ENCODE data around the gene EFCAB11. TPM values are rescaled to one million over a fixed set of nuclear protein-coding genes. Genes with fewer than 3 reads are reported as not detected.
A peak's percentile ranks its signal among the peaks of the same experiment; 100 is the strongest.

The EFCAB11 gene
- total RNA-seq, 1 donor from 2014 or later = 7.7 TPM

GRCh38 chr14:89810101-89810500 is 144.4 kb downstream of the EFCAB11 start:
- no peaks in the 10 kb centered on the region for H3K36me3 Mint-ChIP-seq (ENCODE audit: low read depth)
- no peak overlapping the region for H3K27ac Mint-ChIP-seq (ENCODE audit: unreplicated experiment)
- peaks cover 3% of the 10 kb centered on the region for H3K9me3 Mint-ChIP-seq (ENCODE audit: low read depth)
- DNase-seq (ENCODE audit: low spot score) = no peak
- no peak for TF ChIP-seq CTCF (IDR thresholded peaks at IDR 0.05)
- no peaks in the 10 kb centered on the region for H3K27me3 Mint-ChIP-seq (ENCODE audit: low read depth)
- H3K4me3 Mint-ChIP-seq (ENCODE audit: unreplicated experiment) = no peak overlapping the region
- H3K4me1 Mint-ChIP-seq (ENCODE audit: low read depth) = peaks cover 66% of the 10 kb centered on the region

GRCh38 chr14:89807892-89808291 is 146.6 kb downstream of the EFCAB11 start:
- no peaks in the 10 kb centered on the region for H3K27me3 Mint-ChIP-seq (ENCODE audit: low read depth)
- no peak for TF ChIP-seq CTCF (IDR thresholded peaks at IDR 0.05)
- DNase-seq (ENCODE audit: low spot score) = no peak
- no peak overlapping the region for H3K4me3 Mint-ChIP-seq (ENCODE audit: unreplicated experiment)
- H3K9me3 Mint-ChIP-seq (ENCODE audit: low read depth) = peaks cover 3% of the 10 kb centered on the region
- H3K27ac Mint-ChIP-seq (ENCODE audit: unreplicated experiment) = no peak overlapping the region
- no peaks in the 10 kb centered on the region for H3K36me3 Mint-ChIP-seq (ENCODE audit: low read depth)
- peaks cover 45% of the 10 kb centered on the region for H3K4me1 Mint-ChIP-seq (ENCODE audit: low read depth)

- TF ChIP-seq CTCF (IDR thresholded peaks at IDR 0.05) = no peak
- H3K4me1 Mint-ChIP-seq (ENCODE audit: low read depth) = peaks cover 38% of the 10 kb centered on the region
- H3K4me3 Mint-ChIP-seq (ENCODE audit: unreplicated experiment) = no peak overlapping the region
- no peak overlapping the region for H3K27ac Mint-ChIP-seq (ENCODE audit: unreplicated experiment)
- H3K27me3 Mint-ChIP-seq (ENCODE audit: low read depth) = no peaks in the 10 kb centered on the region
- H3K9me3 Mint-ChIP-seq (ENCODE audit: low read depth) = peaks cover 3% of the 10 kb centered on the region
- H3K36me3 Mint-ChIP-seq (ENCODE audit: low read depth) = no peaks in the 10 kb centered on the region
- DNase-seq (ENCODE audit: low spot score) = no peak
Observed at GRCh38 chr14:89807151-89807550, 147.4 kb downstream of the EFCAB11 start.

GRCh38 chr14:89806451-89806850 is 148.1 kb downstream of the EFCAB11 start:
- TF ChIP-seq CTCF (IDR thresholded peaks at IDR 0.05) = no peak
- Mint-ChIP-seq H3K36me3 (ENCODE audit: low read depth) (no peaks in the 10 kb centered on the region), H3K4me1 (ENCODE audit: low read depth) (peaks cover 31% of the 10 kb centered on the region), H3K4me3 (ENCODE audit: unreplicated experiment) (no peak overlapping the region), H3K9me3 (ENCODE audit: low read depth) (peaks cover 3% of the 10 kb centered on the region), H3K27ac (ENCODE audit: unreplicated experiment) (peak overlapping the region; percentile 32), H3K27me3 (ENCODE audit: low read depth) (no peaks in the 10 kb centered on the region)
- DNase-seq (ENCODE audit: low spot score) = no peak

- Mint-ChIP-seq H3K4me3 (ENCODE audit: unreplicated experiment) (no peak overlapping the region), H3K27ac (ENCODE audit: unreplicated experiment) (peak overlapping the region; percentile 23), H3K36me3 (ENCODE audit: low read depth) (no peaks in the 10 kb centered on the region), H3K27me3 (ENCODE audit: low read depth) (no peaks in the 10 kb centered on the region), H3K4me1 (ENCODE audit: low read depth) (peaks cover 27% of the 10 kb centered on the region), H3K9me3 (ENCODE audit: low read depth) (no peaks in the 10 kb centered on the region)
- no peak for DNase-seq (ENCODE audit: low spot score)
- no peak for TF ChIP-seq CTCF (IDR thresholded peaks at IDR 0.05)
Observed at GRCh38 chr14:89805501-89805900, 149.0 kb downstream of the EFCAB11 start.

Measured in chondrocyte (in vitro differentiated cells).